Endodermal cell (in vitro differentiated cells): ENCODE results near the gene ADI1. TPM values are rescaled to one million over a fixed set of nuclear protein-coding genes. Genes with fewer than 3 reads are reported as not detected.
A peak's percentile ranks its signal among the peaks of the same experiment; 100 is the strongest.

Experiments used
- DNase-seq: peaks from one replicate; pipeline ENCODE4 v3.0.0-alpha.2; 2017
- H3K27ac ChIP-seq: 2 replicates; pipeline ENCODE4 v1.5.1; 2013; ENCODE audit warnings: mild to moderate bottlenecking, low read depth, low read length, moderate library complexity
- H3K27me3 ChIP-seq: 2 replicates; pipeline ENCODE4 v1.6.1; 2013; ENCODE audit warnings: mild to moderate bottlenecking, low read length, moderate library complexity; ENCODE audit not compliant: insufficient read depth, control insufficient read depth, poor library complexity, severe bottlenecking
- H3K36me3 ChIP-seq: 2 replicates; pipeline ENCODE4 v1.7.0; 2013; ENCODE audit warnings: mild to moderate bottlenecking, low read length, moderate library complexity; ENCODE audit not compliant: control insufficient read depth, insufficient read depth
- H3K4me1 ChIP-seq: one replicate; pipeline ENCODE4 v1.7.0; 2013; ENCODE audit warnings: low read length; ENCODE audit not compliant: control insufficient read depth, insufficient read depth
- H3K4me3 ChIP-seq: 2 replicates; pipeline ENCODE4 v1.5.1; 2013; ENCODE audit warnings: mild to moderate bottlenecking, low read length, moderate library complexity
- H3K9ac ChIP-seq: 2 replicates; pipeline ENCODE4 v1.6.1; 2013; ENCODE audit warnings: mild to moderate bottlenecking, low read length, moderate library complexity; ENCODE audit not compliant: poor library complexity, severe bottlenecking; ENCODE audit errors: extremely low read depth
- H3K9me3 ChIP-seq: 2 replicates; pipeline ENCODE4 v1.6.1; 2013; ENCODE audit warnings: mild to moderate bottlenecking, low read length, moderate library complexity; ENCODE audit not compliant: control insufficient read depth
- H3K27ac Mint-ChIP-seq: 2 replicates; pipeline ENCODE4 v1.8.0; 2020; ENCODE audit warnings: mixed read lengths
- H3K27me3 Mint-ChIP-seq: 2 replicates; pipeline ENCODE4 v1.8.0; 2021; ENCODE audit warnings: mild to moderate bottlenecking, mixed read lengths; ENCODE audit not compliant: insufficient read depth
- H3K36me3 Mint-ChIP-seq: 2 replicates; pipeline ENCODE4 v1.8.0; 2020; ENCODE audit warnings: low read depth, mixed read lengths
- H3K4me1 Mint-ChIP-seq: 2 replicates; pipeline ENCODE4 v1.8.0; 2020; ENCODE audit warnings: mixed read lengths
- H3K4me3 Mint-ChIP-seq: 2 replicates; pipeline ENCODE4 v1.8.0; 2020; ENCODE audit warnings: mild to moderate bottlenecking, moderate library complexity, mixed read lengths
- H3K9me3 Mint-ChIP-seq: 2 replicates; pipeline ENCODE4 v1.8.0; 2020; ENCODE audit warnings: mild to moderate bottlenecking, mixed read lengths
- CTCF ChIP-seq: fragments of 200-600 bp; sonication (generic); conservative IDR thresholded peaks from 2 replicates; pipeline ENCODE4 v1.5.0; 2021; ENCODE audit warnings: antibody characterized with exemption, mild to moderate bottlenecking
- WGBS, 2 experiments: methylation state at CpG; one replicate each; pipeline versions ENCODE4 v1.1.5 to v1.1.7; 2013; ENCODE audit warnings: missing lambda C conversion rate in 2 of 2, mixed read lengths in 1 of 2; ENCODE audit not compliant: insufficient coverage in 1 of 2, insufficient read length in 1 of 2; 5-methylcytosine and 5-hydroxymethylcytosine counted together
- total RNA-seq, 2 donors: library from RNA; stranded (reverse); fragmentation: NEBNext Ultra II Directional in 1 of 2; extraction: Animal tissue kit (Norgen Biotek cat#: 25700) in 1 of 2; gene quantifications; 2 replicates in 1 of 2; 3 replicates in 1 of 2; pipeline ENCODE4 v1.2.1, GENCODE V29; 2021

The ADI1 gene
- total RNA-seq, 2 donors from 2014 or later: 27.1 to 40.1 TPM

- peak; percentile 35 for DNase-seq
- H3K27ac Mint-ChIP-seq: peak overlapping the region; percentile 55
- no peak overlapping the region for H3K4me3 ChIP-seq
- H3K4me1 Mint-ChIP-seq: peaks cover 7% of the 10 kb centered on the region
- no peaks in the 10 kb centered on the region for H3K9me3 ChIP-seq
- H3K36me3 ChIP-seq: peaks cover 30% of the 10 kb centered on the region
- H3K27me3 ChIP-seq: no peaks in the 10 kb centered on the region
- H3K4me3 Mint-ChIP-seq: no peak overlapping the region
- H3K27me3 Mint-ChIP-seq: no peaks in the 10 kb centered on the region
- whole genome bisulfite sequencing, 2 experiments: 93 to 100% methylated on average over 3 to 9 of the region's 9 CpGs
- H3K9me3 Mint-ChIP-seq: no peaks in the 10 kb centered on the region
- no peak for TF ChIP-seq CTCF
- H3K9ac ChIP-seq: no peak overlapping the region
- H3K36me3 Mint-ChIP-seq: peaks cover 66% of the 10 kb centered on the region
- H3K4me1 ChIP-seq: no peaks in the 10 kb centered on the region
- H3K27ac ChIP-seq: no peak overlapping the region
These were observed 71.5 kb downstream of the ADI1 start for GRCh38 chr2:3447789-3448317.

Other genes starting within 250 kb of the ADI1 start
- 10 to 100 TPM; 30.1 to 36.8 TPM for gene EIPR1, start 141.7 kb downstream of the ADI1 start, total RNA-seq
- 100 to 1,000 TPM in 1 of 2 donors, 10 to 100 TPM in 1; 98.2 to 103 TPM for gene TRAPPC12, start 139.8 kb downstream of the ADI1 start, total RNA-seq
- 10 to 100 TPM; 28.2 to 35.2 TPM for gene RNASEH1, start 38.8 kb upstream of the ADI1 start, total RNA-seq
- 1,000 to 10,000 TPM; 1,323 to 1,693 TPM for gene RPS7, start 55.7 kb upstream of the ADI1 start, total RNA-seq
- gene COLEC11, start 75.6 kb upstream of the ADI1 start, total RNA-seq: 1 to 10 TPM; 1.1 to 1.5 TPM
- gene ALLC, start 138.7 kb upstream of the ADI1 start, total RNA-seq: not detected
- gene DCDC2C, start 184.0 kb upstream of the ADI1 start, total RNA-seq: not detected